HG02610 (cell line): Measurements from ENCODE around the gene WASHC1.
A peak's percentile ranks its signal among the peaks of the same experiment; 100 is the strongest.
"Not testable (repeated sequence)": the region's sequence is repeated elsewhere in the genome, so short reads cannot be mapped to it uniquely, and the experiment has no call there.

Source experiments
- ATAC-seq: cut with Tn5 transposase; IDR thresholded peaks from one replicate; pipeline ENCODE4 v1.9.1; 2021; ENCODE audit warnings: mild to moderate bottlenecking, moderate library complexity; ENCODE audit not compliant: unreplicated experiment

WASHC1 gene, protein sequence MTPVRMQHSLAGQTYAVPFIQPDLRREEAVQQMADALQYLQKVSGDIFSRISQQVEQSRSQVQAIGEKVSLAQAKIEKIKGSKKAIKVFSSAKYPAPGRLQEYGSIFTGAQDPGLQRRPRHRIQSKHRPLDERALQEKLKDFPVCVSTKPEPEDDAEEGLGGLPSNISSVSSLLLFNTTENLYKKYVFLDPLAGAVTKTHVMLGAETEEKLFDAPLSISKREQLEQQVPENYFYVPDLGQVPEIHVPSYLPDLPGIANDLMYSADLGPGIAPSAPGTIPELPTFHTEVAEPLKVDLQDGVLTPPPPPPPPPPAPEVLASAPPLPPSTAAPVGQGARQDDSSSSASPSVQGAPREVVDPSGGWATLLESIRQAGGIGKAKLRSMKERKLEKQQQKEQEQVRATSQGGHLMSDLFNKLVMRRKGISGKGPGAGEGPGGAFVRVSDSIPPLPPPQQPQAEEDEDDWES

DNA sequence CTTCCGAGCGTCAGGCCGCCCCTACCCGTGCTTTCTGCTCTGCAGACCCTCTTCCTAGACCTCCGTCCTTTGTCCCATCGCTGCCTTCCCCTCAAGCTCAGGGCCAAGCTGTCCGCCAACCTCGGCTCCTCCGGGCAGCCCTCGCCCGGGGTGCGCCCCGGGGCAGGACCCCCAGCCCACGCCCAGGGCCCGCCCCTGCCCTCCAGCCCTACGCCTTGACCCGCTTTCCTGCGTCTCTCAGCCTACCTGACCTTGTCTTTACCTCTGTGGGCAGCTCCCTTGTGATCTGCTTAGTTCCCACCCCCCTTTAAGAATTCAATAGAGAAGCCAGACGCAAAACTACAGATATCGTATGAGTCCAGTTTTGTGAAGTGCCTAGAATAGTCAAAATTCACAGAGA, at the start of gene WASHC1:
Gene WASHC1, minus strand, starts transcription at position 101 of the 400 bp plus-strand sequence. CDS start 4,457 bp downstream, outside the sequence.
- not testable (repeated sequence) for ATAC-seq

DNA sequence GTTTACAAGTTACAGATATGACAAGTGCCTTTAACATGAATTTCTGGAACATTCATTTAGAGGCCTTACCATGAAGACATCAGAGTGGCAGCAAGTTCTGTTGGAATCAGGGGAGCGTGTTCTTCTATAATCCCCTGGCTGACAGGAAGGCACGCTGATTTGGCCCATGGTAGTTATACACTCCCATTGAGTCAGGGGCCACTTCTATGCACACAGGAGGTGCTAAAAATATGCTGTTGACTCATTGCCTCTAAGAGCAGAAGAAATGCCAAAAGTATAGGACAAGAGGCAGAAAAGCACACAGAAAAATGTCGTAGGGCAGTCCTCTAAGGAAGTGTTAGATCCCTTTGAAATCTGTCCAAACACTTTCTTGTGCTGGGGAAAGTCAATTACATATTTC, 49.1 kb upstream of the WASHC1 start:
- ATAC-seq: not testable (repeated sequence)

DNA sequence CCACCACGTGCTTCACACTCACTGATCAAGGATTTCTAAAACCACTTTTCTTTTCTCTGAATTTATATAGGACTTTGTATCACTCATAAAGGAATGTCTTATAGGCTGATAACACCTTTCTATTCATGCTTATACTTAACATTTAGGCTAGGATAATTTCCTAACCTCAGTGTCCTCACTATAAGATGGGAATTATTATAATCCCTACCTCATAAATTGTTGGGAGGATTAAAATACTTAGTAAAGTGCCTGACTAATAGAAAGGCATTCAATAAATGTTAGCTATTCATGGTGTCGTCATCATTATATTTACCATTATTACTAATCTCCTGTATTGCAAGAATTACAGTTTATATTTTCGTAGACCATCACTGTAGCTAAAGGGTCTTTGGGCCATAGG, 47.1 kb upstream of the WASHC1 start:
- not testable (repeated sequence) for ATAC-seq

DNA sequence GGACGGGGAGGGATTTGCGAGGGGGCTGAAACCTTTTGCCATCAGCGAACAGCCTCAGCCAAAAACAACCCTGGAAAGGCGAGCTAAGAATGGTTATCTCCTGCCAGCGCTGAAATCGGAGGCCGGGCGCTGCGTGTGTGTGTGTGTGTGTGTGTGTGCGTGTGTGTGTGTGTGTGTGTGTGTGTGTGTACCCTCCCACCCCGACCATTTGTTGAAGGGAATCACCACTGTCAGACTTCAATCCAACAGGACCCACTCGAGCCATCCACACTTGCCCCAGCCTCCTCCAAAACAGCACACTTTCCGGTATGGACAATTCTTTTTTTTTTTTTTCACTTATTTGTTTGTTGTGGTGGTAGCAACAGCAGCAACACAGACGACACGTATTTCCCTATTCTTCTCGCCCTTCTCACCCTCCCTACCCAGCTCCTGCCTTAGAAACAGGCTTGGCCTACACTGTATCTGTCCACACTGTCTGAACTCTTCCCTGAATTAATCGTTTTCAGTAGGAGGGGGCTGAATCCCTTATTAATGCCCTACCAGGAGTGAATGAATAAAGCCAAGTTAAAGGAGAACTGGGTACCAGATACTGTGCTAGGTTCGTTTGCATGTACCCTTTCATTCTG, 44.8 kb upstream of the WASHC1 start:
- ATAC-seq: not testable (repeated sequence)

DNA sequence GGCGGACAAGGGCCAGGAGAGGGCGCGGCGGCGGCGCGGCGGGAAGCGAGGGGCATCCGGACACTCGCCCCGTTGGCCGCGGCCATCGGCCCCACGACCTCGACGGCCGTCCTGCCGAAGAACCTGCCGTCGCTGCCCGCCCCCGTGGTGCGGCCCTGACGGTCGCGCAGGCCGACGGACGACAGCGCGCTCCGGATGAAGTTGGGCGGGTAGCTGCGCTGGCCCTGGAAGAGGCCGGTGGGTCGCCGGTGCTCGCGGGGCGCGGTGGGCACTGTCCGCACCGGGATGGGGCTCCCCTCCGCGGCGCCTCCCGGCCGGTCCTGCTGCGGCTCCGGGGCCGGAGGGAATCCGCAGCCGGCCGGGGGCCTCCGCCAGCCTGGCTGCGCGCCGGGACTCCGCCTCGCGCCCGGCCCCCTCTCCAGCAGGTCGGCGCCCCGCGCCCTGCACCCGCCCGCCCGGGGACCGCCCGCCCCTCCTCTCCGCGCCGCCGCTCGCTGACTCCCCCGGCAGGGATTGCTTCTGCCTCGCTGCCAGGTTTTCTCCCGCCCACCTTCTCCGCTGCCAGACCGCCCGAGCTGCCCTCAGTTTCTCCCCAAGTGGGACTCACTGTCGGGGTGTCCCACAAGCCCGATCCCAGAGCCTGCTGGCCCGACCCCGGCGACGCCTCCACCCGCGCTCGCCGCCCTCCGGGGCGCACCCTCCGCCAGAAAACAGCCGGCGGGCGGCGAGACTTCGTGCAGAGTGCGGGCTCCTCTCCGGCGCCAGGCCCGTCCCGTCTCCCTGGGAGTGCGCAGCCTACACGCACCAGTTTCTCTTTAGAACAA, 44.0 kb upstream of the WASHC1 start:
- ATAC-seq: not testable (repeated sequence)

DNA sequence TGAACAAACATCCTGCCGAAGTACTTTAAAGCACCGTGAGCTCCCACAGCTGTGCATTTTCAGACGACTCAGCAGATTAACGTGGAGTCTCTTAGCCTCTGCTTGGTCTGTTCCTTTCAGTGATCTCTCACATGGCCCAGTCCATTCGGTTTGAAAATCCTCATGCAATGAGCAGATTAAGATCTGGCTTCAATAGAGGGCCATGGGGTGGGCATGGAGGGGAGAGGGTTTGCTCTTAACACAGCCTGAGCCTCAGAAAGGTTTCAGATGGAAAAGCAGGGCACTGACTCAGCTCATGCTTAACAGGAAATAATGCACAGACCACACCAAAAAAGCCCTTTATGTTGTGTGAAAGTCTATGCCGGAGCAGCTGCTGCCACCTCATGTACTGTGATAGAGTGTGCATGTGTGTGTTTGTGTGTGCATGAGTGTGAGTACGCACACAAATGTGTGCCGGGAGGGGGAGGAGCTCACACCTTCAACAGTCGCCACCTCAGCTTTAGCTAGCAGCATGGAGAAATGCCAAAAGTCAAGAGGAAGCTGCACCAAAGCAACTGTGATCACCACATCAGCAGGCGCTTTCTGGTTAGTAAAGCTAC, 33.9 kb upstream of the WASHC1 start:
- peak; percentile 80 for ATAC-seq

DNA sequence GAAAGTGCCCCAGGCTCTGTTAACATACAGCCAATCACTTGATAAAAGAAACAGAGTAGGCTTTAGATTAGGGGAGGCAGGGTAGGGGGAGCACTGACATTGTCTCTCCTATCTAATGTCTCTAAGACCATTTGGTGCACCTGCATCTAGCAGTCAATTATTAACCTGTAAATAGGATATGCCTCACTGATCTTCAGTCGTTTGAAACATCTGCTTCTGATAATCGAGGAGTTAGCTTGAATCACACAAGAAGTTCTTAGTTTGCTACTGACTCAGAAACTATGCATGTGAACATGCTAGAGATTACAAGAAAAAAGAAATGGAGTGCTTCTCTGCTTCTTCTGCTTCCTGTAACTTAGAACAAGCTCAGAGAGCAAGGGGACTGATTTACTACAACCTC, 23.4 kb upstream of the WASHC1 start:
- ATAC-seq: not testable (repeated sequence)

DNA sequence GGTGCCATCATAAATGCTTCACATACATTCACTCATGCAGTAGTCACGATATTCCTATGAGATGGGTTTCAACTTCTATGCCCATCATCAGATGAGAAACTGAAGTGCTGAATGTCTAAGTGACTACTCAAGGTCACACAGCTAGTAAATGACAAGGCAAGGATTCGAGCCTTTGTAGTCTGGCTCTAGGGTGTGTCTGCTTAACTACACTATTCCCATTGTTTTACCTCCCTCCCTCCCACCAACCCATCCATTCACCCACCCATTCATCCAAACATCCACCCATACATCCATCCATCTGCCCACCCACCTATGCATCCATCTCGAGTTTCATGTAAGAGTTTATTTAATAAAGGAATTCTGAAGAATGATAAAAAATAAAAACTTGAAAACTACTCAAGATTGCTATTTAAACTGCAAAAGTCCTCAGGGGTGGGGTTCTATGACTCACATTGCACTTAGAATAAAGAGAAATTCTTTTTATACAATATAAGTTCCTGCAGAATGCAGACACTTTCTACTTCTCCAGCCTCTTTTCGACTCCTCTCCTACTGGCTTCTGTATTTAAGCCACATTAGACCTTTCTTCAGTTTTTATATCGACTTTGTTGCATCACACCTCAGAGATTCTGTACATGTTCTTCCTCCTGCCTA, 19.1 kb upstream of the WASHC1 start:
- not testable (repeated sequence) for ATAC-seq

DNA sequence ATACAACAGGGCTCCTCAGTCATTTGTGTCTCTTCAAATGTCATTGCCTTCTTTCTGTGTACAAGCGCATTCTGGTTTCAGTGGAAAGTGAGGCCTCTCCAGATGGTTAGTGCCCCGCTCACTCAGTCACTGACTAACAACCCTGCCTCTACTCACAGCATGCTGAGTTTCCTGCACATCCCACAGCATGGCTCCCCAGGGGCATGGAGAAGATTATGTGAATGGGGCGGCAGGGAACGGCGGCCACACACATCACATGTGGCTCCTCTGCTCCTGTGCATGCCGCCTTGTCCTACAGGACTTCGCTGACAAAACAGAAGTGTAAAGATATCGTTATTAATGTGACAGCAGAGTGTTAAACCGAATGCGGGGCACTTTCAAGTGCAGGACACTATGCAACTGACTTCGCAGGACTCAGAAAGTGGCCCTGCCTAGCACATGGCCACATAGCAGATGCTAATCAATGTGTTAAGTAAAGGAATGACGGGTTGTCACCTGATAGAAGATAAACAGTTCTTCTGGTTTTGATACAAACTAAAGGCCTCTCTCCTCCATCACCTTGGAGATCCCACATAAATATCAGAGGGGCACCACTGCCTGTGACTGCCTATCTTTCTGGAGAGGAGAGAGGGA, 17.5 kb upstream of the WASHC1 start:
- ATAC-seq: not testable (repeated sequence)

DNA sequence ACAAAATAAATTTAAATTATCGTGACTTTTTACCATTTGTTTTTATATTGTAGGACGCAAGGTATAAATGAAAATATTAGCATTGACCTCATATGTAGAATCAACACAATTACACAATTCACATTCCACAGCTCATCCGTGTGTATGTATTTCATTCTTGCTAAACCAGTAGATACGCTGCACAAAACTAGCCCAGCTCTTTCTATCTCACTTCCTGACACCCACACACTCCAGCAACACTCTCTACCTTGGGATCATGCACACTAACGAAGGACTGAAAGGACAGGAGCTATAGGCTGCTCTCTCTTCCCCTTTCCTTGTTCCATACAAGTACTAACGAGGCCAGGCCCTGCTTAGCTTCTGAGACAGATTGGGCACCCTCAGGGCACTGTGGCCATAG, 16.9 kb upstream of the WASHC1 start:
- not testable (repeated sequence) for ATAC-seq

DNA sequence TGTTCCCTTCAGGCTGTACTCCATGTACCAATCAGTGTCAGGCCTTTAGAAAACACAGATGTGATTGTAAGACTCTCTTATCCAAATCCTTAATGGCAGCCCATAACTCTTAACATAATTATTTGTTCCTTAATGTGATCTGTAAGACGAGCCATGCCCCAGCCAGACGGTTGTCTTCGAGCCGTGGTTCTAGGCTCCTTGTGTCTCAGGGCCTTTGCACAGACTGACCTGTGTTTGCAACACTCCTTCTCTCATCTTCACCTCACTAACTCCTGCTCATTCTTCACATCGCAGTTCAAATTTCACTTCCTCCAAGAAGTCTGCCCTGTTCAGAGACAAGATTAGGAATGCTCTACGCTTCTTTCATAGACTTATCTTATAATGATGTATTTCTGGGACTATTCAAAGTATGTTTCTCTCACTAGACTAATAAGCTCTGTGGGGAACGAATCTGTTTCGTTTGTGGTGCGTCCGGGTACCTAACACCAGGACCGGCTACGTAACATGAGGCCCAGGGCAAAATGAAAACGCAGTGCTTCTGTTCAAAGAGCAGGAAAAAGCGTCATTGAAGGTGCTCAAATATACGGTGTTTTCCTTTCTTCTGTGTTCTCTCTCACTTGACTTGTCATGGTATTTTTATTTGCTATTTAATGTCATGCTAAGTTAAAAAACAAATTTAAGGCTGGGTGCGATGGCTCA, 16.1 kb upstream of the WASHC1 start:
- ATAC-seq: not testable (repeated sequence)

DNA sequence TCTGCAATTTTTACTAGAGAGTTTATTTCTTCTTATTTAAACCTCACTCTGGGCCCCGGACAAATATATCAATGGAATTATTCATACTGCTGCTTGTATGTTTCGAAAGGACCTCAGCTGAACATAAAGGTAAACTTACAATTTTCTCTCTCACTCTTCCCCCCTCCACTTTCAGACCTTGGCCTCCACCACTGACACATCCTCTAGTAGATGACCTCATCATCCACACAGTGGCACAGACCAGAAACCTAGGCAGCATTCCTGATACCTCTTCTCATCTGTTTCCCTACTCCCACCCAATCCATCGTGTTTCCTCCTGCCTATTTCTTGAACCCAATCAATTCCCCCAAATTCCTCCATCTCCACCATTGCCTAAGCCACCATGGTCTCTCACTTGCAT, 15.2 kb upstream of the WASHC1 start:
- ATAC-seq: not testable (repeated sequence)

DNA sequence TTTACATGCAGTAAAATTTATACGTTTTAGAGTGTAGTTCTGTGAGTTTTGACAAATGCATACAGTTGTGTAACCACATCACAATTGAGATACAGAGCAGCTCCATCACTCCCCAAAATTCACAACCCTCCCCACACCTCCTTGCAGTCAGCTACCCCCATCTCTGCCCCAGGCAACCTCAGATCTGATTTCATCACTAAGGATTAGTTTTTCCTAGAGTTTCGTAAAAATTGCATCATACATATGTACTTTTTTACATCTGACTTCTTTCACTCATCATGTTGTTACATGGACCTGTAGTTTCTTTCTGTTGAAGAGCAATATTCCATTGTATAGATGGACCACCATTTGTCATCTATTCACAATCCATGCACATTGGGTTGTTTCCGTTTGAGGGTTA, 14.4 kb upstream of the WASHC1 start:
- ATAC-seq: not testable (repeated sequence)

DNA sequence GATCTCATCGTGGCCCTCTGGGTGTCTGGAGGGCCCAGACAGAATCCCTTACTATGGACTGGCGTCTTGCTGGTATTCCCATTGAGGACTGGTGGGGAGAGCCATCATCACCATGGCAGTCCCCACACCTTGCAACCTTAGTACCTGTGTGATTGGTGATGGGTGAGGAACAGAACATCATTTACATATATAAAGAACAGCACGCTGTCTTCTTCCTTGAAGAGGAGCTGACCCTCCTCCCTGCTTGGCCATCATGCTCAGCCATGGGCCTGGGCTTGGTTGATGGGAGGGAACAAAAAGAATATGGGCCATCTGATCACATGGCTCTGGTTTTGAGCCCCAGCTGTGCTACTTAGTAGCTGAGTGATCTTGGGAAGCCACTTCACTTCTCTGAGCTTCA, 13.9 kb upstream of the WASHC1 start:
- not testable (repeated sequence) for ATAC-seq

DNA sequence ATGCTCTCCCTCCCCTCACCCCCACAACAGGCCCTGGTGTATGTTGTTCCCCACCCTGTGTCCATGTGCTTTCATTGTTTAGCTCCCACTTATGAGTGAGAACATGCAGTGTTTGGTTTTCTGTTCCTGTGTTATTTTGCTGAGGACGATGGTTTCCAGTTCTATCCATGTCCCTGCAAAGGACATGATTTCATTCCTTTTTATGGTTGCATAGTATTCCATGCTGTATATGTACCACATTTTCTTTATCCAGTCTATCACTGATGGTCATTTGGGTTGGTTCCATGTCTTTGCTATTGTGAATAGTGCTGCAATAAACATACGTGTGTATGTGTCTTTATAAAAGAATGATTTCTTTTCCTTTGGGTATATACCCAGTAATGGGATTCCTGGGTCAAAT, 12.6 kb upstream of the WASHC1 start:
- ATAC-seq: not testable (repeated sequence)

DNA sequence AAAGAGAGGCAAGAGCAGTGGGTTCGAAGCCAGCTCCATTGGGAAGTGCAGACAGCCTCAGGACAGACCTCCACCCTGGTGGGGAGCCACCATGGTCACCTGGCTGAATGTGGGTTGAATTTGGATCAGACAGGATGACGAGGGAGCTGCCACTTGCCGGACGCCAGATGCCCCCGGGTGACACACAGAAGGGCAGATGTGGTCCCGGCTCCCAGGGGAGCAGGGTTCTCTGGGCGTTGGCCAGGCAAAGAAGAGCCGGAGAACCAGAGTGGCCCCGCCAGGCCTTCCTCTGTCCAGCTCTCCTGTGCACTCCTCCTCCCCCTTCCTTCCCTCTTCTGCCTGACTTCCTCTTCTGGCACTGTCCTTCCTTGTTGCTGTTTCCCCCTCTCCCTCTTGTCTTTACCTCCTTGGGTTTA, 12.0 kb upstream of the WASHC1 start:
- not testable (repeated sequence) for ATAC-seq

DNA sequence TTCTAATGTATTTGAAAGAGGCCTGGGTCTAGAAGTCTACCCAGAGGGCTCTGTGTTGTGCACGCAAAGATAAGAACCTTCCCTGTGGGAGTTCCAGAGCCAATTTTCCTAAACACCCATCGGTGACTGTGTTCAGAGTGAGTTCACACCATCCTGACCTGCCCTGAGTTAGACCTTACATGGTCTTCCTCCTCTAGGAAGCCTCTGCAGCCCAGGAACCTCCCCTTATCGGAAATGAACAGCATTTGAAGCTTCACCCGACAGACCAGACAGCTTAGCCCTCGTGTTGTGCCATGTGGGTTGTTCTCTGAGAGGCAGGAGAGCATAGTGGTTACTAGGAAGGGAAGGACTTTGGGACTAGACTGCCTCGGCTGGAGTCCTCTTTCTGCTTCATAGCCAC, 3.1 kb upstream of the WASHC1 start:
- not testable (repeated sequence) for ATAC-seq

DNA sequence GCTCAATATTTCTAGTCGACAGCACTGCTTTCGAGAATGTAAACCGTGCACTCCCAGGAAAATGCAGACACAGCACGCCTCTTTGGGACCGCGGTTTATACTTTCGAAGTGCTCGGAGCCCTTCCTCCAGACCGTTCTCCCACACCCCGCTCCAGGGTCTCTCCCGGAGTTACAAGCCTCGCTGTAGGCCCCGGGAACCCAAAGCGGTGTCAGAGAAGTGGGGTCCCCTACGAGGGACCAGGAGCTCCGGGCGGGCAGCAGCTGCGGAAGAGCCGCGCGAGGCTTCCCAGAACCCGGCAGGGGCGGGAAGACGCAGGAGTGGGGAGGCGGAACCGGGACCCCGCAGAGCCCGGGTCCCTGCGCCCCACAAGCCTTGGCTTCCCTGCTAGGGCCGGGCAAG, 481 bp downstream of the WASHC1 start:
- ATAC-seq: not testable (repeated sequence)

DNA sequence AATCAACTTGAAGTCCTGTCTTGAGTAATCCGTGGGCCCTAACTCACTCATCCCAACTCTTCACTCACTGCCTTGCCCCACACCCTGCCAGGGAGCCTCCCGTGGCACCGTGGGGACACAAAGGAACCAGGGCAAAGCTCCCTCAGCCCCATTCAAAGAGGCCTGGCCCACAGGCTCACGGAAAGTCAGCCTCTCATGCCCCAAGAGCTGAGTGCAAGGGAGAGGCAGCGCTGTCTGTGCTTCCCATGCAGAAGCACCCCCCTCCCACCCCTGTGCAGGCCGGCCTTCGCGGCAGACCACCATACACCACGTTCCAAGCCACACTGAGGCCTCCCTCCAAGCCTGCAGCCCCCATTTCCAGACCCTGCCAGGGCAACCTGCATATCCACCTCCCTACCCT, 7.6 kb downstream of the WASHC1 start:
- ATAC-seq: not testable (repeated sequence)
